ENCODE results near the gene DDX5. TPM values are rescaled to one million over a fixed set of nuclear protein-coding genes. Genes with fewer than 3 reads are reported as not detected.
A peak's percentile ranks its signal among the peaks of the same experiment; 100 is the strongest.

The DDX5 gene
- total and polyA plus RNA-seq, 9 donors, result 372 to 750 (median 559) TPM

DNA sequence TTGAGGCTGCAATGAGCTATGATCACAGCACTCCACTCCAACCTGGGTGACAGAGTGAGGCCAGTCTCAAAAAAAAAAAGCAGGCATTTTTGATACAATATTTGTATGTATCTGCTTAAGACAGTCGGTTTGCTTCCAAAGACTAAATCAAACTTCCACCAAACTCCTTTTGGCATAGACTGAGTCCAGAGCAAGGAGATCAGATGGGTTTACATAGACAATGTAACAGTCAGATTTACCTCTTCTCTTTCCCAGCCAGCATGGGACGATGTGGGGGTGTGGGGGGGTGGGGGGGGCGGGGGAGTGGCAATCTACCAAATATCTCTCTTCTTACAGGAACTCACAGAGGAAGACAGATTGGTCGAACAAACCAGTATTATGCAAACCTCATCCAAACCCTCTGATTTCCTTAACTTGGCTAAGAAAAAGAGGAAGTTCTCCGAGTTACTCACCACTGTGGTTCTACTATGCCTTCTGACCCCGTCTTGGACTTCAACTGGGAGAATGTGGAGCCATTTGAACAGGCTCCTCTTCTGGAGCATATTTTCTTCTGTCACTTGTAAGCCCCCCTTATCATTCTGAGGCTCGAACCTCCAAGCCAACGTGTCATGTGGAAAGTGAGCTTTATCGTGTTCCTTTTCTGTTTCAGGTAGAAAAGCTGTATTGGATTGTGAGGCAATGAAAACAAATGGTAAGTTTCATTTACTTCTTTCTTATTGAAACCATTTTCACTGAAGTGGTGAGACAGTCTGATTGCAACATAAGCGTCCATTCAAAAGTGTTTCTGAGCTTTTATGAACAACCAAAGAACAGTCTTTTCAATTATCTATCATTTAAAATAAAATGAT is 57.2 kb downstream of the DDX5 start, which contains the start of gene MILR1:
MILR1 (plus strand) TSS at position 451 of the 848 bp plus-strand sequence; CDS start at position 505, 54 bp downstream.
- no peaks in the 10 kb centered on the region for H3K4me1 ChIP-seq (ENCODE audit: insufficient read depth)
- no peaks in the 10 kb centered on the region for H3K36me3 ChIP-seq
- no peak within 1 kb of the TSS for H3K4me3 ChIP-seq
- no peak within 1 kb of the TSS for H3K27ac ChIP-seq
- no peaks in the 10 kb centered on the region for H3K9me3 ChIP-seq
- WGBS, 3 donors, result 14 to 22% (median 22%) methylated on average over 10 of the region's 10 CpGs
- no peaks in the 10 kb centered on the region for H3K27me3 ChIP-seq
- DNase-seq, result peak in 2 of 5 donors; percentile 13 to 51
- TF ChIP-seq EP300 (IDR thresholded peaks at IDR 0.05), result peak; percentile 27
- TF ChIP-seq POLR2A (IDR thresholded peaks at IDR 0.05), result no peak
- intact Hi-C loops (cut with DNase I), result loop anchor here in 1 of 4 donors (10.0 kb wide), 1 partner anchor 1206 kb away; no protein-coding TSS in a partner anchor

Small RNA genes within 50 kb of the gene (microRNA-seq; reads per million reads assigned to microRNA genes)
- gene MIR3064, result 0.71 to 2.2 (median 1.9) reads per million in 3 donors
- 0 reads per million in 3 donors for gene MIR5047

Small RNA genes within 50 kb of the gene (small RNA-seq; reads per million reads assigned to genes)
- gene ATP5MFP4, result not detected

Other genes with a start within 250 kb of the DDX5 start
- 10 to 100 TPM; 20.9 to 36.7 (median 31.7) TPM for gene TEX2, start 243.0 kb downstream of the DDX5 start, total RNA-seq
- 10 to 100 TPM; 13.9 to 31.4 TPM for gene TEX2, start 243.0 kb downstream of the DDX5 start, polyA plus RNA-seq
- 10 to 100 TPM; 11.9 to 78.0 (median 19.9) TPM for gene PECAM1, start 115.4 kb downstream of the DDX5 start, total RNA-seq
- 100 to 1,000 TPM in 1 of 2 donors, 10 to 100 TPM in 1; 17.4 to 190 TPM for gene PECAM1, start 115.4 kb downstream of the DDX5 start, polyA plus RNA-seq
- 10 to 100 TPM in 1 of 7 donors, 1 to 10 TPM in 6; 2.3 to 16.4 (median 6.8) TPM for gene MILR1, start 57.2 kb downstream of the DDX5 start, total RNA-seq
- 10 to 100 TPM in 1 of 2 donors, 1 to 10 TPM in 1; 2.0 to 13.1 TPM for gene MILR1, start 57.2 kb downstream of the DDX5 start, polyA plus RNA-seq
- gene POLG2, start 9.2 kb downstream of the DDX5 start, total RNA-seq, result 10 to 100 TPM; 13.6 to 21.3 (median 17.6) TPM
- 10 to 100 TPM in 1 of 2 donors, 1 to 10 TPM in 1; 8.7 to 13.3 TPM for gene POLG2, start 9.2 kb downstream of the DDX5 start, polyA plus RNA-seq
- gene CEP95, start 688 bp upstream of the DDX5 start, total RNA-seq, result 10 to 100 TPM; 50.8 to 87.2 (median 65.6) TPM
- 10 to 100 TPM; 44.5 to 45.8 TPM for gene CEP95, start 688 bp upstream of the DDX5 start, polyA plus RNA-seq
- 10 to 100 TPM; 16.4 to 29.0 (median 24.6) TPM for gene SMURF2, start 156.0 kb upstream of the DDX5 start, total RNA-seq
- gene SMURF2, start 156.0 kb upstream of the DDX5 start, polyA plus RNA-seq, result 10 to 100 TPM in 1 of 2 donors, 1 to 10 TPM in 1; 9.9 to 18.4 TPM

All from ovary (tissue), 9 donors.